K562 (cell line): ENCODE data around the gene OXA1L. TPM values are rescaled to one million over a fixed set of nuclear protein-coding genes. Genes with fewer than 3 reads are reported as not detected.
A peak's percentile ranks its signal among the peaks of the same experiment; 100 is the strongest.
"Not testable (repeated sequence)": the region's sequence is repeated elsewhere in the genome, so short reads cannot be mapped to it uniquely, and the experiment has no call there.

ENCODE experiments used
- ATAC-seq: fragments of 200-7000 bp; cut with Tn5 transposase; 3 replicates; pipeline ENCODE4 v1.9.1; 2020; ENCODE audit warnings: moderate library complexity
- BruUV-seq: library from RNA; stranded (reverse); fragments of 400-500 nt; replicated peaks from 2 replicates; lab custom pipeline; 2021; lab: Mats Ljungman, UMichigan
- CTCF ChIA-PET: fragments of 300-600 bp; formaldehyde crosslinking; extraction: SDS; loops from one replicate; lab custom pipeline; 2021; ENCODE audit warnings: low intra/inter-chr PET ratio; lab: Yijun Ruan, JAX
- POLR2A ChIA-PET: fragments of 300-600, 350-650 bp; sonication (Branson Sonifier 250); formaldehyde crosslinking; extraction: SDS; loops from one replicate; lab custom pipeline; 2021; ENCODE audit warnings: antibody characterized with exemption, inconsistent platforms; lab: Yijun Ruan, JAX
- DNase-seq, 4 experiments: peaks; one replicate each; pipeline versions ENCODE4 v3.0.0 to v3.0.0-alpha.2; 2011 to 2018; ENCODE audit warnings: low spot score in 3 of 4, mixed read lengths in 3 of 4; ENCODE audit errors: extremely low read depth in 1 of 4
- FAIRE-seq: peaks from 2 replicates; lab custom pipeline; 2011; peaks lifted over from hg19 to GRCh38; lab: Jason Lieb, UNC
- H2AFZ ChIP-seq: 2 replicates; pipeline ENCODE4 v1.6.0; 2011; ENCODE audit warnings: low read depth, low read length, control low read depth, inconsistent platforms
- H3K27ac ChIP-seq: fragments of 200-600 bp; 3 replicates; pipeline ENCODE4 v1.8.0; 2011; ENCODE audit warnings: low read depth, mild to moderate bottlenecking, control low read depth, inconsistent platforms, low read length, moderate library complexity, mixed read lengths; ENCODE audit errors: extremely low read depth
- H3K27me3 ChIP-seq, 2 experiments: fragments of 300-600 bp in 1 of 2; 2 replicates in 1 of 2; 3 replicates in 1 of 2; pipeline versions ENCODE4 v1.6.0 to v1.8.0; 2011; ENCODE audit warnings: inconsistent platforms in 2 of 2, low read length in 2 of 2, mild to moderate bottlenecking in 1 of 2, mixed read lengths in 1 of 2, moderate library complexity in 1 of 2; ENCODE audit not compliant: control insufficient read depth in 2 of 2, insufficient read depth in 2 of 2
- H3K36me3 ChIP-seq: fragments of 300-600 bp; 3 replicates; pipeline ENCODE4 v1.8.0; 2011; ENCODE audit warnings: mild to moderate bottlenecking, low read length, inconsistent platforms; ENCODE audit not compliant: control insufficient read depth, insufficient read depth
- H3K4me1 ChIP-seq, 2 experiments: fragments of 200-600 bp in 1 of 2; replicated peaks in 1 of 2; 2 replicates in 1 of 2; 3 replicates in 1 of 2; pipeline versions ENCODE4 v1.5.1 to v1.8.0; 2011; ENCODE audit warnings: inconsistent platforms in 2 of 2, low read length in 2 of 2, mild to moderate bottlenecking in 1 of 2, mixed read lengths in 1 of 2, moderate library complexity in 1 of 2; ENCODE audit not compliant: control insufficient read depth in 2 of 2, insufficient read depth in 2 of 2
- H3K4me2 ChIP-seq: 2 replicates; pipeline ENCODE4 v1.6.1; 2011; ENCODE audit warnings: low read length, control low read depth, inconsistent platforms, mixed read lengths; ENCODE audit not compliant: insufficient read depth
- H3K4me3 ChIP-seq: fragments of 200-600 bp; sonication (generic), shearing (Covaris generic); 2 replicates; pipeline ENCODE4 v1.5.1; 2016; ENCODE audit warnings: control low read depth, inconsistent platforms
- H3K79me2 ChIP-seq: fragments of 200-600 bp; 3 replicates; pipeline ENCODE4 v1.8.0; 2011; ENCODE audit warnings: low read length, inconsistent platforms; ENCODE audit not compliant: control insufficient read depth, insufficient read depth
- H3K9ac ChIP-seq, 2 experiments: 2 replicates each; pipeline versions ENCODE4 v1.6.0 to v1.6.1; 2011; ENCODE audit warnings: low read depth in 2 of 2, low read length in 2 of 2, control low read depth in 1 of 2, inconsistent platforms in 1 of 2, mild to moderate bottlenecking in 1 of 2, mixed read lengths in 1 of 2; ENCODE audit not compliant: insufficient read depth in 1 of 2
- H3K9me1 ChIP-seq: one replicate; pipeline ENCODE4 v1.6.0; 2011; ENCODE audit warnings: inconsistent platforms, mild to moderate bottlenecking, low read length, moderate library complexity; ENCODE audit not compliant: control insufficient read depth, insufficient read depth
- H3K9me3 ChIP-seq: replicated peaks from 2 replicates; pipeline ENCODE4 v1.5.1; 2011; ENCODE audit warnings: low read depth, low read length, inconsistent platforms; ENCODE audit not compliant: control insufficient read depth, insufficient read depth
- H4K20me1 ChIP-seq: replicated peaks from 2 replicates; pipeline ENCODE4 v1.6.1; 2011; ENCODE audit warnings: low read length, inconsistent platforms, mixed read lengths; ENCODE audit not compliant: control insufficient read depth, insufficient read depth
- YY1 ChIP-seq, 3 experiments: IDR thresholded peaks; 2 replicates each; pipeline ENCODE4 v1.6.1; 2011; ENCODE audit warnings: low read length in 2 of 3, mild to moderate bottlenecking in 2 of 3, moderate library complexity in 2 of 3, borderline replicate concordance in 1 of 3, control low read depth in 1 of 3, low read depth in 1 of 3; ENCODE audit not compliant: insufficient read depth in 3 of 3, insufficient replicate concordance in 2 of 3, control insufficient read depth in 1 of 3, insufficient read length in 1 of 3; ENCODE audit errors: extremely low read depth in 1 of 3
- ZNF12 ChIP-seq: sonication (generic); formaldehyde crosslinking; IDR thresholded peaks from 2 replicates; pipeline ENCODE4 v1.4.0; 2020; ENCODE audit warnings: mild to moderate bottlenecking, missing genetic modification reagents
- WGBS: fragments of 100-300 bp; shearing (Covaris generic); methylation state at CpG from one replicate; pipeline ENCODE4 v1.1.6; 2016; ENCODE audit warnings: low coverage, mixed read lengths; ENCODE audit not compliant: insufficient coverage; ENCODE audit errors: missing lambda C conversion rate; 5-methylcytosine and 5-hydroxymethylcytosine counted together
- in situ Hi-C: fragments of 300-500 bp; cut with MboI; formaldehyde crosslinking; loops from 4 replicates; pipeline ENCODE4 v1.15.0; 2018; ENCODE audit warnings: inconsistent platforms, mixed read lengths
- intact Hi-C: fragments of 100-400 bp; cut with micrococcal nuclease; formaldehyde crosslinking; loops from 2 replicates; pipeline ENCODE4 v1.14.2; 2022
- polyA plus RNA-seq, 8 experiments: library from polyadenylated mRNA; depleted of rRNA in 4 of 8; stranded (reverse) in 5 of 8; unstranded in 3 of 8; fragments of >200 nt; fragmentation: Nextera tagmentation in 2 of 8; fragmentation: Illumina TruSeq in 1 of 8; extraction: Ambion mirVana in 2 of 8; extraction: Trizol in 1 of 8; gene quantifications; 2 replicates each; pipeline versions ENCODE4 v1.2.1 to v1.2.3, GENCODE V29; 2011 to 2014; ENCODE audit warnings: inconsistent platforms in 1 of 8, missing spikeins in 1 of 8
- total RNA-seq, 7 experiments: library from RNA; depleted of rRNA in 6 of 7; stranded (reverse); fragments of >200 nt in 6 of 7; fragmentation: Illumina TruSeq in 2 of 7; extraction: Trizol in 2 of 7; gene quantifications; 2 replicates each; pipeline versions ENCODE4 v1.2.1 to v1.2.3, GENCODE V29; 2011 to 2021; ENCODE audit warnings: low replicate concordance in 1 of 7

OXA1L gene
- total and polyA plus RNA-seq, 9 of the 15 experiments (the other 6 are each of a cell fraction or from before 2014, with no cell fraction given): 100 to 204 (median 145) TPM

GRCh38 chr14:22736384-22736783 is 30.1 kb upstream of the OXA1L start:
- FAIRE-seq, H3K4me3 ChIP-seq, H3K36me3 ChIP-seq, POLR2A ChIA-PET, H3K27me3 ChIP-seq, H3K27ac ChIP-seq, H4K20me1 ChIP-seq, CTCF ChIA-PET, H3K4me2 ChIP-seq, DNase-seq, in situ Hi-C loops, ATAC-seq, H3K9ac ChIP-seq, H3K9me1 ChIP-seq, BruUV-seq, H2AFZ ChIP-seq, H3K4me1 ChIP-seq, H3K9me3 ChIP-seq, intact Hi-C loops, H3K79me2 ChIP-seq: not testable (repeated sequence)
- WGBS: 70% methylated on average over 6 of the region's 14 CpGs

DNA sequence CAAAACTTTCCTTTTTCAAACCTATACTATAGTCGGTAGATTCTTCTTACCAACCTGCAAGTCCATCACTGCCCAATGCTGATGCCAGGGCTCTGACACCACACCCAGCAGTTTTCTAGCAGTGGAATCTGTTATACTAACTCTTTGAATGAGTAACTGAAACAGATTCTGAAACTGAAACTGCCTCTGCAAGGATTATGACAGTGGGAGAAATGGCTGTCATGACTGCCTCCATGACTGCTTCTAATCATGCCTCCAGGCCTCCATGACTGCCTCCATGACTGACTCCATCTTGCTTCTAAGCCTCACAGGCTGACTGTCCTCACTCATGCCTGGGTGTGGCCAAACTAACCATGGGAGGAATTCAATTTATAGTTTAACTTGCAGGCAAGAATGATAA is 29.4 kb upstream of the OXA1L start:
- no peaks in the 10 kb centered on the region for H4K20me1 ChIP-seq
- H3K27me3 ChIP-seq: no peaks in the 10 kb centered on the region
- ATAC-seq (no peak), DNase-seq (no peak), FAIRE-seq (no peak)
- H3K4me3 ChIP-seq: no peak overlapping the region
- peaks cover 0 to 3% of the 10 kb centered on the region in 2 experiments; a peak in 3 of 5 replicates for H3K4me1 ChIP-seq
- TF ChIP-seq YY1 (IDR thresholded peaks at IDR 0.05; ENCODE audit: borderline replicate concordance in 1 of 3, control insufficient read depth in 1 of 3, extremely low read depth in 1 of 3, insufficient read depth in 3 of 3, insufficient read length in 1 of 3, insufficient replicate concordance in 2 of 3, low read depth in 1 of 3, low read length in 2 of 3) (peak in 1 of 3 experiments; percentile 53), ZNF12 (CRISPR knock-in tag) (no peak)
- no peaks in the 10 kb centered on the region for H3K79me2 ChIP-seq
- H3K9me3 ChIP-seq: no peaks in the 10 kb centered on the region
- H3K9me1 ChIP-seq: no peaks in the 10 kb centered on the region
- no peaks in the 10 kb centered on the region for H3K36me3 ChIP-seq
- no TSS peak for BruUV-seq
- no peak overlapping the region for H3K9ac ChIP-seq
- in situ Hi-C loops: no loop called here
- POLR2A ChIA-PET: no interaction called here
- CTCF ChIA-PET: no interaction called here
- no peak overlapping the region for H2AFZ ChIP-seq
- intact Hi-C loops: no loop called here
- 92% methylated on average over 1 of the region's 1 CpG for WGBS
- no peak overlapping the region for H3K27ac ChIP-seq
- H3K4me2 ChIP-seq: no peak overlapping the region
